ENCODE data around the gene C11orf42.

GRCh38 chr11:6240139-6240538 is 34.8 kb downstream of the C11orf42 start:
- TF ChIP-seq CTCF (IDR thresholded peaks at IDR 0.05), result no peak
- TF ChIP-seq POLR2A (IDR thresholded peaks at IDR 0.05; ENCODE audit: low read depth), result no peak
- TF ChIP-seq POLR2AphosphoS5 (IDR thresholded peaks at IDR 0.05), result no peak
- TF ChIP-seq EP300 (IDR thresholded peaks at IDR 0.05), result no peak
